GM12875 (cell line): ENCODE results near the gene ACSS2.

Experiments
- H3K4me3 ChIP-seq: one replicate; pipeline ENCODE4 v1.5.1; 2011; ENCODE audit warnings: low read depth, low read length, control low read depth
- CTCF ChIP-seq: IDR thresholded peaks from 2 replicates; pipeline ENCODE4 v1.5.1; 2011; ENCODE audit warnings: low read depth, mild to moderate bottlenecking, control low read depth, inconsistent platforms, low read length, moderate library complexity, borderline replicate concordance; ENCODE audit not compliant: insufficient read depth

ACSS2 gene

GRCh38 chr20:34849778-34850177 is 26.6 kb upstream of the ACSS2 start:
- no peak overlapping the region for H3K4me3 ChIP-seq
- TF ChIP-seq CTCF = no peak

- TF ChIP-seq CTCF = no peak
- H3K4me3 ChIP-seq = no peak overlapping the region
Observed at GRCh38 chr20:34850969-34851368, 25.4 kb upstream of the ACSS2 start.

- no peak for TF ChIP-seq CTCF
- no peak overlapping the region for H3K4me3 ChIP-seq
Observed at GRCh38 chr20:34852298-34852697, 24.1 kb upstream of the ACSS2 start.

- no peak overlapping the region for H3K4me3 ChIP-seq
- TF ChIP-seq CTCF = no peak
Observed at GRCh38 chr20:34859367-34859766, 17.0 kb upstream of the ACSS2 start.

GRCh38 chr20:34859826-34860545 is 16.4 kb upstream of the ACSS2 start:
- TF ChIP-seq CTCF = no peak
- no peak overlapping the region for H3K4me3 ChIP-seq

GRCh38 chr20:34861386-34862084 is 14.9 kb upstream of the ACSS2 start:
- TF ChIP-seq CTCF = no peak
- no peak overlapping the region for H3K4me3 ChIP-seq

- no peak for TF ChIP-seq CTCF
- no peak overlapping the region for H3K4me3 ChIP-seq
Observed at GRCh38 chr20:34862724-34863123, 13.7 kb upstream of the ACSS2 start.
